Activated naive CD8-positive, alpha-beta T cell (primary cell): Measurements from ENCODE around the gene PLGRKT.
A peak's percentile ranks its signal among the peaks of the same experiment; 100 is the strongest.
"Not testable (repeated sequence)": the region's sequence is repeated elsewhere in the genome, so short reads cannot be mapped to it uniquely, and the experiment has no call there.

Experiments
- H3K27ac Mint-ChIP-seq: one replicate; pipeline ENCODE4 v1.8.0; 2021; ENCODE audit warnings: mixed read lengths
- H3K27me3 Mint-ChIP-seq: one replicate; pipeline ENCODE4 v1.8.0; 2021; ENCODE audit warnings: mixed read lengths
- H3K36me3 Mint-ChIP-seq: one replicate; pipeline ENCODE4 v1.8.0; 2021; ENCODE audit warnings: mixed read lengths
- H3K4me1 Mint-ChIP-seq: one replicate; pipeline ENCODE4 v1.8.0; 2021; ENCODE audit warnings: low read depth, mixed read lengths
- H3K4me3 Mint-ChIP-seq: one replicate; pipeline ENCODE4 v1.8.0; 2021; ENCODE audit warnings: mild to moderate bottlenecking, mixed read lengths
- H3K9me3 Mint-ChIP-seq: one replicate; pipeline ENCODE4 v1.8.0; 2021; ENCODE audit warnings: low read depth, mixed read lengths

PLGRKT gene

DNA sequence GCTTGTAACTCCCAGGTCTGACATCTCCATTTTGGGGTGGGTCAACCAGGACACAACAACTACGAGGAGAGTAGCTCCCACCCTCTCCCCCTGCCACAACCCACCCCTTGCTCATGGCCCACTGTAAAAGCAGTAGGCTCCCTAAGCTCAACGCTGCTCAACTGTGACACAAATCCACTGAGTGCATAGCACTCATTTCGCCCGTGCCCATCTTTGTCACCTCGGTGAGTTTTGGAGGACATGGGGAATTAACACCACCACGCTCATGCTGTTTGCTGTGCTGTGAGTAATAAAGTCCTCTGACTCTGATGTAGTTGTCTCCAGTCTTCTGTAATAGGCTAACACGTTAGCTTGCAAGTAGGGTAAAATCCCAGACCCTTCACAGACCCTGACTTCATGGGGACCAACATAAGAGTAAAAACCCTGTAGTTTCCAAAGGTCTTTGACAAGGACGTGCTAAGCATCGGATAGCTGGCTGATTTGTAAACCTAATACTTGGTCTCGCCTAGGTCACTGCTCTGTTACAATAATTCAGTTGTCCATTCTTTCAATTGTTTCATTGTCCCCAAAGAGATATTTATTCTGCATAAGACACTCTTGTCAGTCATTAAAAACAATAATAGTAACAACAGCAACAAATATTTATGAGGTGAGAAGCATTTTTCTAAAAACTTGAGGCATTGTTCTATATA is 7.7 kb downstream of the PLGRKT start:
- H3K4me3 Mint-ChIP-seq = no peak overlapping the region
- H3K36me3 Mint-ChIP-seq = peaks cover 9% of the 10 kb centered on the region
- no peaks in the 10 kb centered on the region for H3K9me3 Mint-ChIP-seq
- H3K4me1 Mint-ChIP-seq = no peaks in the 10 kb centered on the region
- no peaks in the 10 kb centered on the region for H3K27me3 Mint-ChIP-seq
- no peak overlapping the region for H3K27ac Mint-ChIP-seq

DNA sequence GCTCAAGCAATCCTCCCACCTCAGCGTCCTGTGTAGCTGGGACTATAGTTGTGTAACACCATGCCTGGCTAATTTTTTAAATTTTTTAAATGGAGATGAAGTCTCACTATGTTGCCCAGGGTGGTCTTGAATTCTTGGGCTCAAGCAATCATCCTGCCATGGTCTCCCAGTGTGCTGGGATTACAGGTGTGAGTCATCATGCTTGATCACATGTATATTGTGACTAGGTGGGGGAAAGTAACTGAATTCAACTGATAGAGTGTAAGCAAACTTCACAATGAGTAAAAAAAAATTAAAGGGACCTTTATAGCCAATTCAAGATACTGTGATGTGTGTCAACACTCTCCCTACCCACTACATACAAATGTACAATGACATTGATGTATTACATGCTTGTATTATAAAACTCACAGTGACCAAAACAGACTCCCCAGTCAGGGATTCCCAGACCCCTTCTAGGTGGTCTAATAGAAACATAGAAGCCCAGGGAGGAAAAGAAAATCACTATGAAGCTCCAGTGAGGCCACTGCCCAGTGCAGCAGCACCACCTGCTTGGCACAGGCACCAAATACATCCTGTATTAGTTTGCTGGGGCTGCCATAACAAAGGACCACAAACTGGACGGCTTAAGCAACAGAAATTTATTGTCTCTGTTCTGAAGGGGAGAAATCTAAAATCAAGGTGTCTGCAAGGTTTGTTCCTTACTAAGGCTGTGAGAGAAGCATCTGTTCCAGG is 8.8 kb downstream of the PLGRKT start:
- H3K4me1 Mint-ChIP-seq = no peaks in the 10 kb centered on the region
- no peaks in the 10 kb centered on the region for H3K27me3 Mint-ChIP-seq
- no peaks in the 10 kb centered on the region for H3K9me3 Mint-ChIP-seq
- no peak overlapping the region for H3K27ac Mint-ChIP-seq
- H3K36me3 Mint-ChIP-seq = peaks cover 9% of the 10 kb centered on the region
- H3K4me3 Mint-ChIP-seq = no peak overlapping the region

DNA sequence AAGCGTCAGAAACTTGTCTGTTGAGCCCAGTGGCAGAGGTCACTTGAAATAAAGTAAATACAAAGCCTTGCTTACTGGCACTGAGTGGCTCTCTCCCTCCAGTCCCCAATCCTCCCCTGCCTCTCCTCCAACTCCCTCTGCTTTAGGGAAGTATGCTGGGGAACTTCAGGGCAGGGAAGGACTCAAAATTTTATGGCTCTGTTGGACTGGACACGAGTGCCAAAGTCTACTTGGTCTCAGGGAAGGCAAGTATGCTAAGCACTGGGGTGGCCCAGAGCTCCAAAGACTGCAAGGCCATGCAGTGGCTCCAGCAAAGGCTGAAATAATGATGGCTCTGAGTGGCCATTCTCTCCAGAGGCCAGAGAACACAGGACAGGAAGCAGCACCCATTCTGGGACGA is 9.6 kb downstream of the PLGRKT start:
- Mint-ChIP-seq H3K36me3 (peaks cover 9% of the 10 kb centered on the region), H3K4me3 (no peak overlapping the region), H3K27me3 (no peaks in the 10 kb centered on the region), H3K27ac (no peak overlapping the region), H3K9me3 (no peaks in the 10 kb centered on the region), H3K4me1 (no peaks in the 10 kb centered on the region)

DNA sequence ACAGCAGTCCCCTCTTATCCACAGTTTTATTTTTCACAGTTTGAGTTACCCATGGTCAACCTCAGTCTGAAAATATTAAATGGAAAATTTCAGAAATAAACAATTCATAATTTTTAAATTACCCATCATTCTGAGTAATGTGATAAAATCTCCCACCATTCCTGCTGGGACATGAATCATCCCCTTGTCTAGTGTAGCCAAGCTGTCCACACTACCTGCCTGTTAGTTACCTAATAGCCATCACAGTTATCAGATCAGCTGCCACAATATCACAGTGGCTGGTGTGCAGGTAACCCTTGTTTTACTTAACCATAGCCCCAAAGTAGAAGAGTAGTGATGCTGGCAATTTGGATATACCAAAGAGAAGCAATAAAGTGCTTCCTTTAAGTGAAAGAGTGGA is 10.7 kb downstream of the PLGRKT start:
- H3K9me3 Mint-ChIP-seq = no peaks in the 10 kb centered on the region
- H3K4me1 Mint-ChIP-seq = no peaks in the 10 kb centered on the region
- peaks cover 9% of the 10 kb centered on the region for H3K36me3 Mint-ChIP-seq
- H3K27ac Mint-ChIP-seq = no peak overlapping the region
- H3K4me3 Mint-ChIP-seq = no peak overlapping the region
- H3K27me3 Mint-ChIP-seq = no peaks in the 10 kb centered on the region

DNA sequence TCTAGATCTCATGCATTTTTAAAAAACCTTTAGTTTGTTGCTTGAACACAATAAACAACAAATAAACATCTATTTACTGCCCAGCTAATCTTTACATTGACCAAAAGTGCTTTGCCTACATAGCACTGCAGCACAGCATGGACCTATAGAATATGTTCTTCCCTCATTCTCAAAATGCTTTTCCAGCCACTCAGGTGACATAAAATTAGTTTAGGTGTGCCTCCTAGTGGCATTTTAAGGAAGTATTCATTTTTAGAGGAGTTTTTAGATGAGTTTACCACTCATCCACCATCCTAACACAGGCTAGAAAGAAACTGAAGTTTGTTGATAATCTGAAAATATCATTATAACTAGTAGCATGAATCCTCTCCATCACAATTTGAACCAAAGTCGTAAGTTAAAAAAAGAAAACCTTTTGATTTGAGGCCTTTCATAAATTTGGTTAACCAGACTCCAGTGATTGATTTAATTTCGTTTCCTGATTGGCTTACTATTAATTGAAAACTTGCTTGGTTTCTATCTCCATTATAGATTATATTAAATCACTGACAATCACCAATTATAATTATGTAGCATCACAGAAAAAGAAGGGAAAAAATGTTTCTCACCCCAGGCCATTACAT is 12.6 kb downstream of the PLGRKT start:
- no peaks in the 10 kb centered on the region for H3K27me3 Mint-ChIP-seq
- H3K36me3 Mint-ChIP-seq = peaks cover 4% of the 10 kb centered on the region
- peaks cover 6% of the 10 kb centered on the region for H3K4me1 Mint-ChIP-seq
- no peak overlapping the region for H3K4me3 Mint-ChIP-seq
- H3K27ac Mint-ChIP-seq = no peak overlapping the region
- H3K9me3 Mint-ChIP-seq = no peaks in the 10 kb centered on the region

DNA sequence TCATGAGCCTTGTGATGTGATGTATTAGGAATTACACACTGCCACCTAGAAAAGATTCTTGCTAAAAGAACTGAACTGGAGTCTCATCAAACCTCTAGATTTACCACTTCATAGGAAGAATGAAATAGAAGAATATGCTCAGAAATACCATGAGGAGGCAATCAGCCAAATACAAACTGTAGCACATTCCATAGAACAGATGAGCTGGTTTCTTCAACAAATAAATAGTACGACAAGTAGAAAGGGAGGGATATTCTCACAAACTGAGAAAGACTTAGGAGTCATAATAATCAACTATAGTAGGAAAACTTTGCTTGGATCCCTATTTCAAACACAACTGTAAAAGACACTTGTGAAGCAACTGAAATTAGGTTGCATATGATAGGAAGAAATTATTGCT is 15.4 kb downstream of the PLGRKT start:
- H3K27me3 Mint-ChIP-seq = no peaks in the 10 kb centered on the region
- H3K9me3 Mint-ChIP-seq = no peaks in the 10 kb centered on the region
- peaks cover 6% of the 10 kb centered on the region for H3K4me1 Mint-ChIP-seq
- no peak overlapping the region for H3K4me3 Mint-ChIP-seq
- H3K36me3 Mint-ChIP-seq = peaks cover 15% of the 10 kb centered on the region
- H3K27ac Mint-ChIP-seq = no peak overlapping the region

DNA sequence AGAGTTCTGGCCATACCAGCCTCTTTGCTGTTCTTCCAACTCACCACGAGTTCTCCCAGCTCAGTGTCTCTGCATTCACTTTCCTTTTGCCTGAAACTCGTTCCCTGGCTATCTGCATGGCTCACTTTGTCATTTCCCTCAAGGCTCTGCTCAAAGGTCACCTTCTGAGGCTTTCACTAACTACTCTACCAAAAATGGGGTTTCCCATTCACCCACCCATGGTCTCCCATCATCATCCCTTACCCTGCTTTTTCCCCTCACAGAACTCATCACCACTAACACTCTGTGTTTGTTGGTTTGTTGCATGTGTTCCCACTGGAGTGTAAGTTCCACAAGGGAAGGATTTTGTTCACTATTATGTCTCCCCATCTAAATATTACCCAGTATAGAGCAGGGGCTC is 16.6 kb downstream of the PLGRKT start:
- Mint-ChIP-seq H3K36me3 (peaks cover 16% of the 10 kb centered on the region), H3K27me3 (no peaks in the 10 kb centered on the region), H3K4me3 (no peak overlapping the region), H3K4me1 (peaks cover 6% of the 10 kb centered on the region), H3K9me3 (no peaks in the 10 kb centered on the region), H3K27ac (peak overlapping the region; percentile 2)

DNA sequence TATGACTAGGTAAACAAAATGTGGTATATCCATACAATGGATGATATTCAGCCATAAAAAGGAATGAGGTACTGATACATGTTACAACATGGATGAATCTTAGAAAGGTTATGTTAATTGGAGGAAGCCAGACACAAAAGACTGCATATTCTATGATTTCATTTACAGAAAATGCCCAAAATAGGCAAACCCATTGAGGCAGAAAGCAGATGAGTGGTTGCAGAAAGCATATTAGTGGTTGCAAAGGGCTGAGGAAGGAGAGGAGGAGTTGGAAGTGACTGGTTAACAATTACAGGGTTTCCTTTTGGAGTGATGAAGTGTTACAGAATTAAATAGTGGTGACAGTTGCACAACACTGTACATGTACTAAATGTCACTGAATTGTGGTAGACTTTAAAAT is 17.7 kb downstream of the PLGRKT start:
- H3K4me3 Mint-ChIP-seq = no peak overlapping the region
- no peaks in the 10 kb centered on the region for H3K27me3 Mint-ChIP-seq
- peaks cover 21% of the 10 kb centered on the region for H3K36me3 Mint-ChIP-seq
- H3K4me1 Mint-ChIP-seq = peaks cover 8% of the 10 kb centered on the region
- H3K27ac Mint-ChIP-seq = no peak overlapping the region
- H3K9me3 Mint-ChIP-seq = no peaks in the 10 kb centered on the region

DNA sequence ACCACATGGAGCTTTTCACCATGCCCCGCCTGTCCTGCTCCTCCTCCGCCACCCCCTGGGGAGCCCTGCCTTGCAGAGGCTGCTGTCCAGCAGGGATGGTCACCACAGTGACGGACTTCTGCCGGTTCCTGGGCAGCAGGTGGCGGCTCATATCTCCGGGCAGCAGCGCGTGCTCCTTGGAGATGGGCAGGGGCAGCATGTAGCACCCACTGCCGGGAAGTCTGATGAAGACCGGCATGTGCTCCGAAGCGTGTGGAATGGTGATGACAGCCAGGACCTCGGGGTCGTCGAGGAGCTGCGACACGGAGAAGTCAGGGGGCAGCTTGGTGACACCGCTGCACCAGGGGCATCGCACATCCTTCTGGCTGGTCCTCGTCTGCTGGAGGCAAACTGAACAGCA is 19.2 kb downstream of the PLGRKT start:
- peaks cover 8% of the 10 kb centered on the region for H3K4me1 Mint-ChIP-seq
- no peaks in the 10 kb centered on the region for H3K27me3 Mint-ChIP-seq
- H3K4me3 Mint-ChIP-seq = no peak overlapping the region
- H3K27ac Mint-ChIP-seq = no peak overlapping the region
- H3K36me3 Mint-ChIP-seq = peaks cover 23% of the 10 kb centered on the region
- no peaks in the 10 kb centered on the region for H3K9me3 Mint-ChIP-seq

DNA sequence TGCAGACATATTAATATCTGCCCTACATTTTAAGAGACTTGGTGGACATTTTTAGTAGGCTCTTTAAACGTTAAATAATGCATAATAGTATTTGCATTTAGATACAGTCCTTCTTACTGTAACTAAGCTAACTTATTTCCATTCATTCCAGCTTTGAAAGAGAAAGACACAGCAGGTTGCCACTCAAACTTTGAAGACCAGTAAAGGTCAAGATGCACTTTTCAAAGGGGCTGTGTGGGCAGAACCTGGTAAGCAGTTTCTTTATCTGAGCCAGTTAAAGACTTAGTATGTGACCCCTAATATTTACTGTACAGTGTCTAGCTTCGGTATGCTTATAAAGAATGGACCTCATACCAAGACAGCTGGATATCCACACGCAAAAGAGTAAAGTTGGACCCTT is 20.8 kb downstream of the PLGRKT start:
- no peaks in the 10 kb centered on the region for H3K27me3 Mint-ChIP-seq
- no peak overlapping the region for H3K4me3 Mint-ChIP-seq
- peaks cover 8% of the 10 kb centered on the region for H3K4me1 Mint-ChIP-seq
- peaks cover 34% of the 10 kb centered on the region for H3K36me3 Mint-ChIP-seq
- no peak overlapping the region for H3K27ac Mint-ChIP-seq
- H3K9me3 Mint-ChIP-seq = peaks cover 7% of the 10 kb centered on the region

DNA sequence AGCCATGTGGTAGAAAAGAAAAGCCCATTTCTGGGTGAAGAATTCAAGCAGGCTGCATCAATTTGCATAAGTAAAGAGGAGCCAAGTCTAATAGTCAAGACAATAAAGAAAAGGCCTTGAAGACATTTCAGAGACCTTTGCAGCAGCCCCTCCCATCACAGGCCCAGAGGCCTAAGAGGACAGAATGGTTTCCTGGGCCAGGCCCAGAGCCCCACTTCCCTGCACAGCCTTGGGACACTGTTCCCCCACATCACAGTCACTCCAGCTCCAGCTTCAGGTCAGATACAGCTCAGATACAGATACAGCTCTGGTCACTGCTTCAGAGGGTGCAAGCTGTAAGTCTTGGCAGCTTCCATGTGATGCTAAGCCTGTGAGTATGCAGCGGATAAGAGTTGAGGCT is 29.1 kb downstream of the PLGRKT start:
- H3K36me3 Mint-ChIP-seq = peaks cover 45% of the 10 kb centered on the region
- H3K4me3 Mint-ChIP-seq = no peak overlapping the region
- H3K27ac Mint-ChIP-seq = no peak overlapping the region
- H3K9me3 Mint-ChIP-seq = peaks cover 21% of the 10 kb centered on the region
- no peaks in the 10 kb centered on the region for H3K27me3 Mint-ChIP-seq
- peaks cover 10% of the 10 kb centered on the region for H3K4me1 Mint-ChIP-seq

DNA sequence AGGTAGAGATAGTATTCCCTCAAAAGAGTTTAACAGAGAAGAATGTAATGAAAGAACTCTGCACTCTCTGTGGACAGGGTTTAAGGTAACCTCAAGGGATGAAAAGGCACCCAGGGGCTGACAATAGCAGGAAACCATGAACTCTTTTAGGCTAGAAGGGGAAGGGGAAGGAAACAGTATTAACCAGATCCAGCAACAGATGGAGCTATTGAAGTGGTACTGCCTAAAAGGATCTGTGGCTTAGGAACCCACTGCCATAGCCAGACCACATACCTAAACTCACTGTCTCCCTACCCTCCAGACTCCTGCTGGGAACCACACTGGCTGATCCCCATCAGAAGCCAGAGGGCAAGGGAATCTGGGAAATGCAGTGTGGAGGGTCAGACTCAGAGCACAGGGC is 35.5 kb downstream of the PLGRKT start:
- Mint-ChIP-seq H3K9me3 (peaks cover 3% of the 10 kb centered on the region), H3K27ac (no peak overlapping the region), H3K27me3 (no peaks in the 10 kb centered on the region), H3K36me3 (peaks cover 24% of the 10 kb centered on the region), H3K4me3 (no peak overlapping the region), H3K4me1 (peaks cover 33% of the 10 kb centered on the region)

DNA sequence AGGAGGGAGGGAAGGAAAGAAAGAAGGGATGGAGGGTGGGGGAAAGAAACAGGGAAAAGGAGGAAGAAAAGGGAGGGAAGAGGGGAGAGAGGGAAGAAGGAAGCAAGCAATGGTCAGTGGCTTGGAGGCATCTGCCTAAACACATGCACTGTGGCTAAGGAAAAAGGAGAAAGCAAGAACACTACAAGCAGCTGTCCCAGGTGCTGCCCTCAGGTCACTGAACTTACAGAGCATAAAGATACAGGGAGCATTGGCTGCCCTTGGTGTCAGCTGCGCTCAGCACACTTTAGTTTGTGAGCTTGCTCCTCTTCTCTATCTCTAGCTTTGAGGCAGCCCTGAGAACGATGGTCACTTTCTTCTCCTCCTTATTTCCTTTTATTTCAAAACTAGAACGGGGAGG is 40.2 kb downstream of the PLGRKT start:
- H3K27ac Mint-ChIP-seq, H3K36me3 Mint-ChIP-seq, H3K27me3 Mint-ChIP-seq, H3K4me3 Mint-ChIP-seq, H3K9me3 Mint-ChIP-seq: not testable (repeated sequence)
- peaks cover 18% of the 10 kb centered on the region for H3K4me1 Mint-ChIP-seq

DNA sequence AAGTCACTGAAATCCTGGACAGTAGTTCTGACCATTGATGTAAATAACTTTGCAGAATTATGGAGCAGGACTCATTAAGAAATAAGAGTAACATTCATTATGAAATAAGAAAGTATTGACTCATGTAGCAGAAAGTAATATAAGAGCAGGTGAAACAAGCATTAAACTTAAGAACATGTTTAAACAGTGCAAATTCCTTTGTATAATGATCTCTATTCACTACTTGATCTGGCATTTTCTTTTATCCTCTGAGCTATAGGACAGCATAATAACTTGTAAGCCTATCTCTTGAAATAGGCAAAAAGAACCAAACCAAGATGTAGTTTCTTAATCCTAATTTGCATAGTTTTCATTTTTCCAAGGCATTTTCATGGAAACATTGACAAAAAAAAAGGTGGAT is 42.3 kb downstream of the PLGRKT start:
- peaks cover 9% of the 10 kb centered on the region for H3K4me1 Mint-ChIP-seq
- H3K9me3 Mint-ChIP-seq = no peaks in the 10 kb centered on the region
- no peak overlapping the region for H3K4me3 Mint-ChIP-seq
- no peaks in the 10 kb centered on the region for H3K27me3 Mint-ChIP-seq
- H3K36me3 Mint-ChIP-seq = peaks cover 9% of the 10 kb centered on the region
- no peak overlapping the region for H3K27ac Mint-ChIP-seq

DNA sequence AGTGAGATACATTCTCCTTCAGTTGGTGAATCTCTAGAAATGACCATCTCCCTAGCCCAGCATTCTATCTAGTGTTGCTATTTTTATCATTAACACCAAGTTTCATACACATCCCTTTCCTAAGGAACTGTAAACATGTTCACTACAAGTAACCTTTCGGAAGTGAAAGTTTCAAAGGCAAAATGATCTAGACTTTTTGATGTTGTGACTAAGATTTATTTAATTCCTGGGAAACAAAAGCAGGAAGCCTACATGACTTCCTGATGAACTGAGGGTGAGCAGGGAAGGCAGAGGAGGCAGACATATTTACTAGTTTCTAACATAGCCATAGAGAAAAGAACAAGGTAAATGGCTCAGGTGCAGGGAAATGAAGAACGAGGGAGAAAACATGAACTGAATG is 43.7 kb downstream of the PLGRKT start:
- not testable (repeated sequence) for H3K4me1 Mint-ChIP-seq, H3K9me3 Mint-ChIP-seq, H3K27me3 Mint-ChIP-seq, H3K4me3 Mint-ChIP-seq, H3K36me3 Mint-ChIP-seq, H3K27ac Mint-ChIP-seq
